Measurements from ENCODE around the gene FAM20A.

The FAM20A gene

DNA sequence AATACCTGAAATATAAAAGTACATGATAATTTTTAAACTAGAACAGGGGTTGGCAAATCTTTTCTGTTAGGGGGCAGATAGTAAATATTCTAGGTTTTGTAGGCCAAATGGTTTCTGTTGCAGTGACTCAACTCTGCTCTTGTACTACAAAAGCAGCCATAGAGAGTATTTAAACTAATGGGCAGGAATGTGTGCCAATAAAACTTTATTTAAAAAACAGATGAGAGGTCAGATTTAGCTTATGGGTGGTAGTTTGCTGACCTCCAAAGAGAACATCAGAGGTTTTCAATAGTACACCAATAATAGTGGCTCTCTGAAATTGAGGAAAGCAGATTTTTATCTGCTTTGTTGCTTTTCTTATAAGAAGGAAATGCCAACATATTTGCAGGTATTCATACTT lies 15.2 kb upstream of the FAM20A start:
- no peak for FAIRE-seq
- DNase-seq (ENCODE audit: insufficient read length, low spot score) = no peak
- no peak for TF ChIP-seq CTCF (IDR thresholded peaks at IDR 0.05; ENCODE audit: insufficient read depth, missing control alignments)

DNA sequence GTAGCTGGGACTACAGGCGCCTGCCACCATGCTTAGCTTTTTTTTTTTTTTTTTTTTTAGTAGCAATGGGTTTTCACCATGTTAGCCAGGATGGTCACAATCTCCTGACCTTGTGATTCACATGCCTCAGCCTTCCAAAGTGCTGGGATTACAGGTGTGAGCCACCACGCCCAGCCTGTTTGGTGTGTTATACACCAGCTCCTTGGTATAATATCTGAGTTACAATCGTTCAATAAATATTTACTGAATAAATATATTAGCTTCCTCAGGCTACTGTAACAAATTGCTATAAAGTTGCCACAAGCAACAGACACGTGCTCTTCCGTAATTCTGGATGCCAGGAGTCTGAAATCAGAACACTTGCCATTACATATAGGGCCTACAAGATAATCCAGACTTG lies 13.6 kb upstream of the FAM20A start:
- no peak for TF ChIP-seq CTCF (IDR thresholded peaks at IDR 0.05; ENCODE audit: insufficient read depth, missing control alignments)
- FAIRE-seq (no peak), DNase-seq (ENCODE audit: insufficient read length, low spot score) (no peak)

GRCh38 chr17:68613739-68614298 lies 12.7 kb upstream of the FAM20A start:
- peak; percentile 93 for TF ChIP-seq CTCF (IDR thresholded peaks at IDR 0.05; ENCODE audit: insufficient read depth, missing control alignments)
- DNase-seq (ENCODE audit: insufficient read length, low spot score) (no peak), FAIRE-seq (no peak)

GRCh38 chr17:68612923-68613292 lies 11.7 kb upstream of the FAM20A start:
- DNase-seq (ENCODE audit: insufficient read length, low spot score) (no peak), FAIRE-seq (no peak)
- no peak for TF ChIP-seq CTCF (IDR thresholded peaks at IDR 0.05; ENCODE audit: insufficient read depth, missing control alignments)

GRCh38 chr17:68612209-68612922 lies 11.2 kb upstream of the FAM20A start:
- FAIRE-seq (no peak), DNase-seq (ENCODE audit: insufficient read length, low spot score) (no peak)
- no peak for TF ChIP-seq CTCF (IDR thresholded peaks at IDR 0.05; ENCODE audit: insufficient read depth, missing control alignments)

DNA sequence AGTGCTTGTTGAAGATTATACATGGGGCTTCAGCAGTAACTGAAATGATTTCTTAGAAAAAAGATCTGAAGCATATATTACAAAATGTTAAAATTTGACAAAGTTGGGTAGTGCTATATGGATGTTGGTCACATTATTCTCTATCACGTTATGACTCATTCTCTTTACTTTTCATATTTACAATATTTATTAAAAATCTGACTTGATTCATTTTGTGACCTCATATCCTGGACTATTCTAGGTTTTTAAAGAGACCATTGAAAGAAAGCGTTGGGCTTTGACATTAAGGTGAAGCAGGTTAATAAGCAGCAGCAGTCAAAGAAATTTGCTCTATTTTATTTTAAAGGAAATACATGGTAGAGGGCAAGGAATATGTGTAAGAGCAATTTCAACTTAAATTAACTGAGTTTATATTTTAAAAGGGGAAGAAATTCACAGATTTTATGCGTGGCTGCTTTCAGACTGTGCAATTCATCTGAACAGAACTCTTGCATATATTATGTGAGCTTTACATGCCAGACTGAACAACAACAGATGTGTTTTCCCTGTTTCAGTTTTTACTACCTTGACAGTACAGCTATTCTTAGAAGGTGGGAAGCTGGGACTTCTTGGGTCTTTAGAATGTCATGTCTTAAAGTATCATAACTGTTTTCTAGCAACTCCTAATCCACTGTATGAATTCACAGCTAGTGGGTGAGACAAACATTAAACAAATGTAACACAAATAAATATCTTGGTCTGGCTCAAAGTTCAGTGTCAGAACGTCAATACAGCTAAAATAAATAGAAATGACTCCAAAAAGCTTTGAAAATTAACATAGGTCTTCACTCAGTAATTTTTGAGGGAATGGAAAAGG lies 10.4 kb upstream of the FAM20A start:
- DNase-seq (ENCODE audit: insufficient read length, low spot score) (no peak), FAIRE-seq (no peak)
- TF ChIP-seq CTCF (IDR thresholded peaks at IDR 0.05; ENCODE audit: insufficient read depth, missing control alignments) = no peak

All from D721Med (cell line).